ENCODE data around the gene EEIG2. TPM values are rescaled to one million over a fixed set of nuclear protein-coding genes. Genes with fewer than 3 reads are reported as not detected.
"Not testable (repeated sequence)": the region's sequence is repeated elsewhere in the genome, so short reads cannot be mapped to it uniquely, and the experiment has no call there.

The EEIG2 gene
- total and polyA plus RNA-seq, 7 donors, result 0.51 to 2.1 (median 1.0) TPM

GRCh38 chr1:108537976-108538375 is 21.9 kb upstream of the EEIG2 start:
- ATAC-seq, result no peak
- intact Hi-C loops (cut with DNase I), result no loop called here

GRCh38 chr1:108540977-108541376 is 18.9 kb upstream of the EEIG2 start:
- no peak overlapping the region for H3K27ac ChIP-seq
- DNase-seq (no peak), ATAC-seq (no peak)
- no peaks in the 10 kb centered on the region for H3K4me1 ChIP-seq
- H3K4me3 ChIP-seq, result no peak overlapping the region
- 83 to 97% (median 90%) methylated on average over 1 of the region's 1 CpG for WGBS, 3 donors
- TF ChIP-seq, protein P1, sequence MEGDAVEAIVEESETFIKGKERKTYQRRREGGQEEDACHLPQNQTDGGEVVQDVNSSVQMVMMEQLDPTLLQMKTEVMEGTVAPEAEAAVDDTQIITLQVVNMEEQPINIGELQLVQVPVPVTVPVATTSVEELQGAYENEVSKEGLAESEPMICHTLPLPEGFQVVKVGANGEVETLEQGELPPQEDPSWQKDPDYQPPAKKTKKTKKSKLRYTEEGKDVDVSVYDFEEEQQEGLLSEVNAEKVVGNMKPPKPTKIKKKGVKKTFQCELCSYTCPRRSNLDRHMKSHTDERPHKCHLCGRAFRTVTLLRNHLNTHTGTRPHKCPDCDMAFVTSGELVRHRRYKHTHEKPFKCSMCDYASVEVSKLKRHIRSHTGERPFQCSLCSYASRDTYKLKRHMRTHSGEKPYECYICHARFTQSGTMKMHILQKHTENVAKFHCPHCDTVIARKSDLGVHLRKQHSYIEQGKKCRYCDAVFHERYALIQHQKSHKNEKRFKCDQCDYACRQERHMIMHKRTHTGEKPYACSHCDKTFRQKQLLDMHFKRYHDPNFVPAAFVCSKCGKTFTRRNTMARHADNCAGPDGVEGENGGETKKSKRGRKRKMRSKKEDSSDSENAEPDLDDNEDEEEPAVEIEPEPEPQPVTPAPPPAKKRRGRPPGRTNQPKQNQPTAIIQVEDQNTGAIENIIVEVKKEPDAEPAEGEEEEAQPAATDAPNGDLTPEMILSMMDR (IDR thresholded peaks at IDR 0.05), result no peak
- H3K27me3 ChIP-seq (ENCODE audit: insufficient read depth in 3 of 3, low read length in 2 of 3), result no peaks in the 10 kb centered on the region
- H3K36me3 ChIP-seq (ENCODE audit: insufficient read depth in 1 of 2, low read depth in 1 of 2), result no peaks in the 10 kb centered on the region
- intact Hi-C loops (cut with DNase I), result no loop called here
- no peaks in the 10 kb centered on the region for H3K9me3 ChIP-seq

More at GRCh38 chr1:108537976-108538375, 21.9 kb upstream of the EEIG2 start:
- TF ChIP-seq, protein P1 (IDR thresholded peaks at IDR 0.05), result no peak
- no peak for DNase-seq
- Histone ChIP-seq H3K36me3 (ENCODE audit: insufficient read depth in 1 of 2, low read depth in 1 of 2) (no peaks in the 10 kb centered on the region), H3K4me1 (no peaks in the 10 kb centered on the region), H3K27ac (no peak overlapping the region), H3K27me3 (ENCODE audit: insufficient read depth in 3 of 3, low read length in 2 of 3) (no peaks in the 10 kb centered on the region), H3K4me3 (no peak overlapping the region), H3K9me3 (no peaks in the 10 kb centered on the region)
- 2 to 11% (median 6%) methylated on average over 1 of the region's 1 CpG for WGBS, 3 donors

DNA sequence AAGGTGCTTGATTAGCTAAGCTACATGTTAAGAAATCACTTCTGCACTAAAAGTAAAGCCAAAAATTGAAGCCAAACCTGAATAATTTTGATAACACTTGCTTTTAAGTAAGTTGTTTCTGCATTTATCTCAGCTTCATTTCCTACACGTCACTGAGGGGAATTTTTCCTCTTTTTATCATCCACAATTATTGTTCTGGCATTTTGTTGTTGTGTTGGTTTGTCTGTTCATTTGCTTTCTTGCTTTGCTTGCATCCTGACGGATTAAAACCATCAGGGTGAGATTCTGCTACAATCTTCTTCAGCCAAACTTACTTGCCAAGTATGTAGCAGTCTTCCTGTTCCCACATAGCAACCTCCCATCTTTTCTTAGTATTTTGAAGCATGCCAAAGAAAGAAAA is 18.0 kb upstream of the EEIG2 start:
- Histone ChIP-seq H3K9me3 (no peaks in the 10 kb centered on the region), H3K4me1 (no peaks in the 10 kb centered on the region), H3K27me3 (ENCODE audit: insufficient read depth in 3 of 3, low read length in 2 of 3) (no peaks in the 10 kb centered on the region), H3K27ac (no peak overlapping the region), H3K4me3 (no peak overlapping the region), H3K36me3 (ENCODE audit: insufficient read depth in 1 of 2, low read depth in 1 of 2) (no peaks in the 10 kb centered on the region)
- ATAC-seq (no peak), DNase-seq (no peak)
- intact Hi-C loops (cut with DNase I), result no loop called here
- 62 to 75% (median 72%) methylated on average over 2 of the region's 2 CpGs for WGBS, 3 donors
- TF ChIP-seq, protein P1 (IDR thresholded peaks at IDR 0.05), result no peak

DNA sequence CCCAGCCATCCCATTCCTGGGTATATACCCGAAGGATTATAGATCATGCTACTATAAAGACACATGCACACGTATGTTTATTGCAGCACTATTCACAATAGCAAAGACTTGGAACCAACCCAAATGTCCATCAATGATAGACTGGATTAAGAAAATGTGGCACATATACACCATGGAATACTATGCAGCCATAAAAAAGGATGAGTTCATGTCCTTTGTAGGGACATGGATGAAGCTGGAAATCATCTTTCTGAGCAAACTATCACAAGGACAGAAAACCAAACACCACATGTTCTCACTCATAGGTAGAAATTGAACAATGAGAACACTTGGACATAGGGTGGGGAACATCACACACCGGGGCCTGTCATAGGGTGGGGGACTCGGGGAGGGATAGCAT is 12.4 kb upstream of the EEIG2 start:
- intact Hi-C loops (cut with DNase I); DNase-seq; H3K9me3 ChIP-seq; ATAC-seq; H3K27ac ChIP-seq; H3K4me3 ChIP-seq; H3K4me1 ChIP-seq; H3K36me3 ChIP-seq (ENCODE audit: insufficient read depth in 1 of 2, low read depth in 1 of 2); H3K27me3 ChIP-seq (ENCODE audit: insufficient read depth in 3 of 3, low read length in 2 of 3): not testable (repeated sequence)
- WGBS, 3 donors, result 94 to 96% (median 95%) methylated on average over 4 of the region's 4 CpGs

GRCh38 chr1:108551137-108551862 is 8.6 kb upstream of the EEIG2 start:
- ATAC-seq (no peak), DNase-seq (no peak)
- H3K27ac ChIP-seq, result no peak overlapping the region
- 89 to 95% (median 95%) methylated on average over 2 of the region's 2 CpGs for WGBS, 3 donors
- TF ChIP-seq, protein P1 (IDR thresholded peaks at IDR 0.05), result no peak
- no peaks in the 10 kb centered on the region for H3K4me1 ChIP-seq
- no peaks in the 10 kb centered on the region for H3K36me3 ChIP-seq (ENCODE audit: insufficient read depth in 1 of 2, low read depth in 1 of 2)
- no peaks in the 10 kb centered on the region for H3K9me3 ChIP-seq
- no peak overlapping the region for H3K4me3 ChIP-seq
- no peaks in the 10 kb centered on the region for H3K27me3 ChIP-seq (ENCODE audit: insufficient read depth in 3 of 3, low read length in 2 of 3)
- intact Hi-C loops (cut with DNase I), result no loop called here

All from psoas muscle (tissue), 8 donors.